Activated CD8-positive, alpha-beta T cell treated with anti-CD3 and anti-CD28 coated beads, Interleukin-2, amount 10 ng/mL, durations not matched to agents 7 days and 5 days (primary cell): ENCODE data around the gene TLCD5. TPM values are rescaled to one million over a fixed set of nuclear protein-coding genes. Genes with fewer than 3 reads are reported as not detected.

ENCODE experiments used
- ATAC-seq: fragments of 150-1000 bp; cut with Tn5 transposase; one replicate; pipeline ENCODE4 v1.10.0; 2021; ENCODE audit warnings: moderate library complexity
- CTCF ChIA-PET: fragments of 350-600 bp; sonication (Branson Sonifier 250); formaldehyde crosslinking; loops from one replicate; lab custom pipeline; 2021; ENCODE audit warnings: antibody characterized with exemption; lab: Charles Lee
- POLR2A ChIA-PET: fragments of 350-600 bp; sonication (Branson Sonifier 250); formaldehyde crosslinking; loops from one replicate; lab custom pipeline; 2021; ENCODE audit warnings: antibody characterized with exemption; lab: Charles Lee
- DNase-seq: peaks from one replicate; pipeline ENCODE4 v3.0.0-alpha.2; 2020
- H3K27ac Mint-ChIP-seq: one replicate; pipeline ENCODE4 v1.8.0; 2021; ENCODE audit warnings: mild to moderate bottlenecking, mixed read lengths
- H3K27me3 Mint-ChIP-seq: one replicate; pipeline ENCODE4 v1.8.0; 2021; ENCODE audit warnings: low read depth, mixed read lengths
- H3K36me3 Mint-ChIP-seq: one replicate; pipeline ENCODE4 v1.8.0; 2021; ENCODE audit warnings: low read depth, mixed read lengths
- H3K4me1 Mint-ChIP-seq: one replicate; pipeline ENCODE4 v1.8.0; 2021; ENCODE audit warnings: low read depth, mixed read lengths
- H3K4me3 Mint-ChIP-seq: one replicate; pipeline ENCODE4 v1.8.0; 2021; ENCODE audit warnings: mild to moderate bottlenecking, mixed read lengths
- H3K9me3 Mint-ChIP-seq: one replicate; pipeline ENCODE4 v1.8.0; 2022; ENCODE audit warnings: mixed read lengths; ENCODE audit not compliant: insufficient read depth
- total RNA-seq, 2 experiments: library from RNA; stranded (reverse); gene quantifications; one replicate each; pipeline ENCODE4 v1.2.3, GENCODE V29; 2021

TLCD5 gene
- total RNA-seq, 2 experiments from 2014 or later: 0.08 TPM

- ATAC-seq (no peak), DNase-seq (peak; percentile 26)
- H3K27me3 Mint-ChIP-seq: peaks cover 50% of the 10 kb centered on the region
- no peak overlapping the region for H3K4me3 Mint-ChIP-seq
- H3K27ac Mint-ChIP-seq: no peak overlapping the region
- CTCF ChIA-PET: interaction anchor here (0.9 to 2.2 kb wide), 3 partner anchors 10 to 172 kb away, joined by 3 to 11 read pairs (median 5); partner anchors contain the start of gene GRIK4
- H3K9me3 Mint-ChIP-seq: peaks cover 6% of the 10 kb centered on the region
- POLR2A ChIA-PET: no interaction called here
- H3K4me1 Mint-ChIP-seq: peaks cover 44% of the 10 kb centered on the region
- peaks cover 6% of the 10 kb centered on the region for H3K36me3 Mint-ChIP-seq
Observed at GRCh38 chr11:120339394-120339890, 14.3 kb downstream of the TLCD5 start.

GRCh38 chr11:120340529-120340928 is 15.4 kb downstream of the TLCD5 start:
- ChIA-PET CTCF (interaction anchor here (0.7 to 2.2 kb wide), 4 partner anchors 9 to 98 kb away, joined by 3 to 11 read pairs (median 4); no protein-coding TSS in a partner anchor), POLR2A (no interaction called here)
- DNase-seq: no peak
- Mint-ChIP-seq H3K27me3 (peaks cover 54% of the 10 kb centered on the region), H3K27ac (no peak overlapping the region), H3K4me1 (peaks cover 49% of the 10 kb centered on the region), H3K9me3 (peaks cover 6% of the 10 kb centered on the region), H3K4me3 (no peak overlapping the region), H3K36me3 (peaks cover 6% of the 10 kb centered on the region)
- no peak for ATAC-seq

GRCh38 chr11:120342226-120342625 is 17.1 kb downstream of the TLCD5 start:
- Mint-ChIP-seq H3K36me3 (peaks cover 4% of the 10 kb centered on the region), H3K27ac (no peak overlapping the region), H3K27me3 (peaks cover 59% of the 10 kb centered on the region), H3K4me3 (no peak overlapping the region), H3K4me1 (peaks cover 47% of the 10 kb centered on the region), H3K9me3 (peaks cover 6% of the 10 kb centered on the region)
- ChIA-PET POLR2A (no interaction called here), CTCF (interaction anchor here (1.0 kb wide), 1 partner anchor 169 kb away, joined by 3 read pairs; the partner anchor contains the start of gene GRIK4)
- no peak for ATAC-seq
- no peak for DNase-seq

- Mint-ChIP-seq H3K4me1 (peaks cover 44% of the 10 kb centered on the region), H3K9me3 (peaks cover 6% of the 10 kb centered on the region), H3K4me3 (no peak overlapping the region), H3K27ac (no peak overlapping the region), H3K36me3 (peaks cover 4% of the 10 kb centered on the region), H3K27me3 (peaks cover 60% of the 10 kb centered on the region)
- POLR2A ChIA-PET: no interaction called here
- CTCF ChIA-PET: interaction anchor here (1.0 kb wide), 1 partner anchor 169 kb away, joined by 3 read pairs; the partner anchor contains the start of gene GRIK4
- ATAC-seq (no peak), DNase-seq (no peak)
Observed at GRCh38 chr11:120342678-120343077, 17.6 kb downstream of the TLCD5 start.

- peak overlapping the region; percentile 22 for H3K4me3 Mint-ChIP-seq
- H3K27me3 Mint-ChIP-seq: peaks cover 56% of the 10 kb centered on the region
- POLR2A ChIA-PET: no interaction called here
- DNase-seq (no peak), ATAC-seq (no peak)
- peaks cover 39% of the 10 kb centered on the region for H3K4me1 Mint-ChIP-seq
- H3K36me3 Mint-ChIP-seq: peaks cover 4% of the 10 kb centered on the region
- no peak overlapping the region for H3K27ac Mint-ChIP-seq
- CTCF ChIA-PET: no interaction called here
- H3K9me3 Mint-ChIP-seq: peaks cover 6% of the 10 kb centered on the region
Observed at GRCh38 chr11:120343429-120343828, 18.3 kb downstream of the TLCD5 start.

GRCh38 chr11:120344302-120345004 is 19.4 kb downstream of the TLCD5 start:
- ATAC-seq: peak; percentile 91
- peaks cover 4% of the 10 kb centered on the region for H3K36me3 Mint-ChIP-seq
- ChIA-PET POLR2A (no interaction called here), CTCF (no interaction called here)
- H3K4me3 Mint-ChIP-seq: peak overlapping the region; percentile 31
- H3K27ac Mint-ChIP-seq: peak overlapping the region; percentile 69
- peak; percentile 85 for DNase-seq
- H3K27me3 Mint-ChIP-seq: peaks cover 54% of the 10 kb centered on the region
- peaks cover 33% of the 10 kb centered on the region for H3K4me1 Mint-ChIP-seq
- H3K9me3 Mint-ChIP-seq: peaks cover 6% of the 10 kb centered on the region

GRCh38 chr11:120346233-120346632 is 21.1 kb downstream of the TLCD5 start:
- Mint-ChIP-seq H3K36me3 (peaks cover 4% of the 10 kb centered on the region), H3K4me3 (no peak overlapping the region), H3K9me3 (peaks cover 6% of the 10 kb centered on the region), H3K27me3 (peaks cover 50% of the 10 kb centered on the region), H3K27ac (no peak overlapping the region), H3K4me1 (peaks cover 27% of the 10 kb centered on the region)
- ChIA-PET CTCF (interaction anchor here (0.8 kb wide), 1 partner anchor 27 kb away, joined by 3 read pairs; no protein-coding TSS in a partner anchor), POLR2A (no interaction called here)
- ATAC-seq (no peak), DNase-seq (no peak)

GRCh38 chr11:120350637-120351036 is 25.5 kb downstream of the TLCD5 start:
- no peak for ATAC-seq
- H3K9me3 Mint-ChIP-seq: no peaks in the 10 kb centered on the region
- ChIA-PET CTCF (interaction anchor here (1.2 kb wide), 1 partner anchor 11 kb away, joined by 3 read pairs; no protein-coding TSS in a partner anchor), POLR2A (no interaction called here)
- peaks cover 47% of the 10 kb centered on the region for H3K27me3 Mint-ChIP-seq
- H3K4me3 Mint-ChIP-seq: no peak overlapping the region
- no peak for DNase-seq
- H3K4me1 Mint-ChIP-seq: peaks cover 3% of the 10 kb centered on the region
- no peak overlapping the region for H3K27ac Mint-ChIP-seq
- H3K36me3 Mint-ChIP-seq: no peaks in the 10 kb centered on the region

- ChIA-PET POLR2A (no interaction called here), CTCF (interaction anchor here (1.0 kb wide), 1 partner anchor 49 kb away, joined by 3 read pairs; no protein-coding TSS in a partner anchor)
- Mint-ChIP-seq H3K9me3 (no peaks in the 10 kb centered on the region), H3K27me3 (peaks cover 44% of the 10 kb centered on the region), H3K4me1 (no peaks in the 10 kb centered on the region), H3K27ac (no peak overlapping the region), H3K4me3 (no peak overlapping the region), H3K36me3 (no peaks in the 10 kb centered on the region)
- no peak for DNase-seq
- ATAC-seq: no peak
Observed at GRCh38 chr11:120352405-120352804, 27.3 kb downstream of the TLCD5 start.

- ATAC-seq (no peak), DNase-seq (no peak)
- Mint-ChIP-seq H3K27ac (no peak overlapping the region), H3K4me3 (no peak overlapping the region), H3K4me1 (no peaks in the 10 kb centered on the region), H3K27me3 (peaks cover 41% of the 10 kb centered on the region), H3K36me3 (no peaks in the 10 kb centered on the region), H3K9me3 (no peaks in the 10 kb centered on the region)
- POLR2A ChIA-PET: no interaction called here
- CTCF ChIA-PET: no interaction called here
Observed at GRCh38 chr11:120354068-120354467, 29.0 kb downstream of the TLCD5 start.

- Mint-ChIP-seq H3K9me3 (no peaks in the 10 kb centered on the region), H3K27ac (no peak overlapping the region), H3K27me3 (peaks cover 40% of the 10 kb centered on the region), H3K4me1 (no peaks in the 10 kb centered on the region), H3K36me3 (no peaks in the 10 kb centered on the region), H3K4me3 (no peak overlapping the region)
- CTCF ChIA-PET: no interaction called here
- no peak for DNase-seq
- POLR2A ChIA-PET: no interaction called here
- no peak for ATAC-seq
Observed at GRCh38 chr11:120354779-120355178, 29.7 kb downstream of the TLCD5 start.

GRCh38 chr11:120357620-120358019 is 32.5 kb downstream of the TLCD5 start:
- Mint-ChIP-seq H3K27ac (no peak overlapping the region), H3K4me3 (no peak overlapping the region), H3K36me3 (no peaks in the 10 kb centered on the region), H3K9me3 (no peaks in the 10 kb centered on the region), H3K4me1 (no peaks in the 10 kb centered on the region), H3K27me3 (peaks cover 33% of the 10 kb centered on the region)
- ChIA-PET POLR2A (no interaction called here), CTCF (no interaction called here)
- ATAC-seq (no peak), DNase-seq (no peak)
